Thyroid gland (tissue), 4 donors: ENCODE measurements around the gene SLC5A7. TPM values are rescaled to one million over a fixed set of nuclear protein-coding genes. Genes with fewer than 3 reads are reported as not detected.

Experiments
- DNase-seq, 2 donors: peaks; one replicate each; pipeline ENCODE4 v3.0.0-alpha.2; 2019
- H3K27ac ChIP-seq, 3 donors: fragments of 200-600 bp; sonication (generic); 1 replicate in 2 of 3; 2 replicates in 1 of 3; pipeline ENCODE4 v1.5.1; 2016 to 2019; ENCODE audit warnings: mild to moderate bottlenecking in 1 of 3, moderate library complexity in 1 of 3
- H3K27me3 ChIP-seq: fragments of 200-600 bp; sonication (generic); one replicate; pipeline ENCODE4 v1.5.1; 2019
- H3K36me3 ChIP-seq, 2 donors: fragments of 200-600 bp; sonication (generic); one replicate each; pipeline ENCODE4 v1.5.1; 2016 to 2019
- H3K4me1 ChIP-seq, 2 donors: fragments of 200-600 bp; sonication (generic); one replicate each; pipeline ENCODE4 v1.5.1; 2017 to 2019
- H3K4me3 ChIP-seq, 3 donors: fragments of 200-600 bp; sonication (generic); replicated peaks in 1 of 3; 1 replicate in 2 of 3; 2 replicates in 1 of 3; pipeline ENCODE4 v1.5.1; 2016; ENCODE audit warnings: mild to moderate bottlenecking in 1 of 3
- H3K9me3 ChIP-seq: fragments of 200-600 bp; sonication (generic); one replicate; pipeline ENCODE4 v1.5.1; 2017
- POLR2A ChIP-seq, 2 donors: fragments of 450-650 bp; IDR thresholded peaks; one replicate each; pipeline ENCODE4 v1.6.1; 2017; ENCODE audit warnings: antibody characterized with exemption in 2 of 2, mild to moderate bottlenecking in 2 of 2, moderate library complexity in 1 of 2
- WGBS, 2 donors: methylation state at CpG; one replicate each; pipeline ENCODE4 v1.1.5; 2017; 5-methylcytosine and 5-hydroxymethylcytosine counted together
- intact Hi-C: fragments of 100-400 bp; cut with DNase I; formaldehyde crosslinking; loops from one replicate; pipeline ENCODE4 v1.15.1; 2023
- total RNA-seq, 4 donors: library from RNA; depleted of rRNA; stranded (reverse); fragments of >200 nt; gene quantifications; one replicate each; pipeline ENCODE4 v1.2.3, GENCODE V29; 2016
- TF ChIP-seq, protein P1 (sequence below), 6 experiments: fragments of 200-600 bp in 3 of 6; fragments of 450-650 bp in 3 of 6; sonication (generic) in 3 of 6; IDR thresholded peaks; one replicate each; pipeline ENCODE4 v1.5.1; 2016 to 2019; ENCODE audit warnings: antibody characterized with exemption in 6 of 6, mild to moderate bottlenecking in 2 of 6, inconsistent platforms in 1 of 6, moderate library complexity in 1 of 6

SLC5A7 gene
- under 1 TPM in 2 of 4 donors, not detected in 2; 0.40 to 0.78 TPM for total RNA-seq

DNA sequence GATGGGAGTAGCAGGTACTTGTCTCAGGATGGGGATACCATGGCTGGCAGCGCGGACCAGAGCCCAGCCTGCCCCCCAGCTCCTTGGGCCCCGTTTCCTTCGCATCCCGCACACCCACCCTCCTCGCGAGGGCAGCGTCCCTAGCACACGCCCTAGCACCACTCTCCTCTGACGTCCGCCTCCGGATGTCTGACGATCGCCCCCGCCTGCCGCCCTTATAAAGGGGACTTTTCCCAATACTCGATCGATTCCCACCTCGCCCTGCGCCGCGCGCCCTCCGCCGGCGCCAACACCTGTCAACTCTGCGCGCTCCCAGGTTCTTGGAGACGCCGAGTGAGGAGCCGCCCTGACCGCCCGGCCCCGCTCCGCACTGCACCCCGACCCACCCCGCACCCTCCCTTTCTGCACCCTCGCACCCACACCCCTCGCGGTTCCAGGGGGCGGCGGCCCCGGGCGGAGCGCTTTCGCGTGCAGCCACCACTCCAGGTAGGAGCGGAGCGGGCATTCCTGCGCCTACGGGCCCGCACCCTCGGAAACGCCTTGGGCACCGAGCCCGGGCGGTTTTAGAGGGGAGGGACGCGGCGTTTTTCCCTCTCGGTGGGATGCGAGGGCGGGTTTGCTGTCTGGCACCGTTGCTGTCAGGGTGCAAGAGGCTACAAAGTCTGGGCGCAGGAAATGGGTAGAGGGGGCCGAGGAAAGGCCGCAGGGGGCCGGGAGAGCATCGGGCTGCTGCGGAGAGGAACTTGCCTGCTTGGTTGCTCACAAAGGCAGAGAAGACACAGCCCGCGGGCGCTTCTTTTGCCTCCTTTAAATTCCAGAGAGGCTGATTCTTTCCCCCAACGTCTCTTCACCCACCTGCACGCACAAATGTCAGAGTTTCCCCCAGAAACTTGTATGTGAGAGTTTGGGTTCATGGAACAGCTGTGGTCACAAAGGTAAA, at the start of gene SLC5A7:
TSS of gene SLC5A7 (plus strand) at position 247 of the 940 bp plus-strand sequence. CDS start 1,632 bp downstream, outside the sequence.
- Histone ChIP-seq H3K9me3 (no peaks in the 10 kb centered on the region), H3K4me3 (peak within 1 kb of the TSS in 2 of 3 donors; percentile 13 to 38), H3K27me3 (no peaks in the 10 kb centered on the region), H3K4me1 (peaks cover 3 to 11% of the 10 kb centered on the region in 2 donors), H3K36me3 (no peaks in the 10 kb centered on the region), H3K27ac (no peak within 1 kb of the TSS)
- TF ChIP-seq, protein P1, sequence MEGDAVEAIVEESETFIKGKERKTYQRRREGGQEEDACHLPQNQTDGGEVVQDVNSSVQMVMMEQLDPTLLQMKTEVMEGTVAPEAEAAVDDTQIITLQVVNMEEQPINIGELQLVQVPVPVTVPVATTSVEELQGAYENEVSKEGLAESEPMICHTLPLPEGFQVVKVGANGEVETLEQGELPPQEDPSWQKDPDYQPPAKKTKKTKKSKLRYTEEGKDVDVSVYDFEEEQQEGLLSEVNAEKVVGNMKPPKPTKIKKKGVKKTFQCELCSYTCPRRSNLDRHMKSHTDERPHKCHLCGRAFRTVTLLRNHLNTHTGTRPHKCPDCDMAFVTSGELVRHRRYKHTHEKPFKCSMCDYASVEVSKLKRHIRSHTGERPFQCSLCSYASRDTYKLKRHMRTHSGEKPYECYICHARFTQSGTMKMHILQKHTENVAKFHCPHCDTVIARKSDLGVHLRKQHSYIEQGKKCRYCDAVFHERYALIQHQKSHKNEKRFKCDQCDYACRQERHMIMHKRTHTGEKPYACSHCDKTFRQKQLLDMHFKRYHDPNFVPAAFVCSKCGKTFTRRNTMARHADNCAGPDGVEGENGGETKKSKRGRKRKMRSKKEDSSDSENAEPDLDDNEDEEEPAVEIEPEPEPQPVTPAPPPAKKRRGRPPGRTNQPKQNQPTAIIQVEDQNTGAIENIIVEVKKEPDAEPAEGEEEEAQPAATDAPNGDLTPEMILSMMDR (IDR thresholded peaks at IDR 0.05) = no peak
- TF ChIP-seq POLR2A (IDR thresholded peaks at IDR 0.05) = no peak
- DNase-seq = no peak
- 4 to 10% methylated on average over 51 to 70 of the region's 75 CpGs for WGBS, 2 donors
- intact Hi-C loops = no loop called here

- no peak for DNase-seq
- WGBS, 2 donors = 69 to 71% methylated on average over 4 of the region's 4 CpGs
- Histone ChIP-seq H3K4me3 (no peak overlapping the region), H3K4me1 (no peaks in the 10 kb centered on the region), H3K36me3 (no peaks in the 10 kb centered on the region), H3K27ac (no peak overlapping the region), H3K9me3 (no peaks in the 10 kb centered on the region), H3K27me3 (no peaks in the 10 kb centered on the region)
- no peak for TF ChIP-seq POLR2A (IDR thresholded peaks at IDR 0.05)
- TF ChIP-seq, protein P1 (IDR thresholded peaks at IDR 0.05) = no peak
- intact Hi-C loops = no loop called here
Observed at GRCh38 chr2:107961395-107961794, 24.9 kb upstream of the SLC5A7 start.

GRCh38 chr2:107964185-107964584, 22.1 kb upstream of the SLC5A7 start:
- Histone ChIP-seq H3K4me3 (no peak overlapping the region), H3K27ac (no peak overlapping the region), H3K27me3 (no peaks in the 10 kb centered on the region), H3K9me3 (no peaks in the 10 kb centered on the region), H3K36me3 (no peaks in the 10 kb centered on the region), H3K4me1 (no peaks in the 10 kb centered on the region)
- intact Hi-C loops = no loop called here
- 89 to 95% methylated on average over 1 of the region's 1 CpG for WGBS, 2 donors
- no peak for TF ChIP-seq POLR2A (IDR thresholded peaks at IDR 0.05)
- TF ChIP-seq, protein P1 (IDR thresholded peaks at IDR 0.05) = no peak
- no peak for DNase-seq

DNA sequence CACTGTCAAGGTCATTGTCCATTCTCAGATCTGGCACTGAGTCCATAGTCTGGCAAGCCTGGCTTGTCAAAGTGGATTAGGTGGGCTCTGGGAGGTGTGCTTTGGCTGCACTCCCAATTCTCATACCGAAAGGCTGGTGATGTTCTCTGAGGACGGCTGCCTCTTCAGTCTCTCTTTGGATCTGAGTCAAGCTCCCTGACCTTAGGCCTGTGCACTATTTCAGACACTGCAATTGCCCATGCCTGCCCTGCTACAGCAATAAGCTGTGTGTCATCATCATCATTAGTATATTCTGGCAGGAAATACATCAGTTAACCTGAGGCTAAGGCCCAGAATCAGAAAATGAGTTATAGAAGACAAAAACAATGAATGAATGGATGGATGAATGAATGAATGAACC, 1.6 kb upstream of the SLC5A7 start:
- no peak for TF ChIP-seq POLR2A (IDR thresholded peaks at IDR 0.05)
- Histone ChIP-seq H3K27ac (no peak overlapping the region), H3K9me3 (no peaks in the 10 kb centered on the region), H3K4me3 (no peak overlapping the region), H3K4me1 (peaks cover 0 to 3% of the 10 kb centered on the region in 2 donors), H3K36me3 (no peaks in the 10 kb centered on the region), H3K27me3 (no peaks in the 10 kb centered on the region)
- intact Hi-C loops = no loop called here
- WGBS, 2 donors = 69 to 86% methylated on average over 2 of the region's 2 CpGs
- no peak for DNase-seq

GRCh38 chr2:107988108-107988507, 1.8 kb downstream of the SLC5A7 start:
- TF ChIP-seq POLR2A (IDR thresholded peaks at IDR 0.05) = no peak
- TF ChIP-seq, protein P1 (IDR thresholded peaks at IDR 0.05) = no peak
- Histone ChIP-seq H3K27ac (no peak overlapping the region), H3K4me1 (peaks cover 3 to 21% of the 10 kb centered on the region in 2 donors), H3K4me3 (no peak overlapping the region), H3K27me3 (no peaks in the 10 kb centered on the region), H3K36me3 (no peaks in the 10 kb centered on the region), H3K9me3 (no peaks in the 10 kb centered on the region)
- intact Hi-C loops = no loop called here
- no peak for DNase-seq
- WGBS, 2 donors = 92 to 95% methylated on average over 10 of the region's 10 CpGs
